NOMO-1 (cell line): ENCODE data around the gene B3GLCT.

Source experiments
- DNase-seq, 2 experiments: peaks; one replicate each; lab custom pipeline; 2025; ENCODE audit not compliant: unreplicated experiment in 2 of 2; lab: John Stamatoyannopoulos, UW

Gene B3GLCT

DNA sequence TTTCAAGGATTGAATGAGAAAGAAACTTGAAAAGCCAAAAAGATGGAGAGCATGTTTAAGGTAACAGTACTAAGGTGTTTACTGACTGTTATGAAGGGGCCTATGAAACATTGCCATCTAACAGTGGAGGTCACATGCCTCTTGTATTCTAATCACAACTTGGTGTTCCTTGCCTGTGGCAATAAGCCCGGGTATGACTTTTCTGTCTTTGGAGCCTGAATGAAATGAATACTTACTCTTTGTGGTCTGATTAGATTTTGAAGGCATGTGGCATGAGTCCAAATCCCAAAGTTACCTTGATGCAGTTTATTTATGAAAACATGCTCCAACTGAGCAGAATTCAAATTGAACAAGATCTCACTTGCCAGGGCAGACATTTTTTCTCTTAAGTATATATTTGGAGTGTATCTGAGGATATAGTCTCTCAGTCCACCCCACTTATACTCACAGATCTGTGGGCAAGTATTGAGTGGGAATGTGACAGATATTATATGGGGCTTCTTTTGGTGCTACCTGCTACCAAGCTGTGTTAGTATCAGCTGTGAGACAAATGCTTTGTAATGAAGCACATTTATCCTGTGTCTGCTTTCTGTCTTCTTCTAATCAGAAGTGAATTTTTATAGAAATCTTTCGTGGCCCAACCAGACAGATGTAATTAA, 67.5 kb downstream of the B3GLCT start:
- no peak for DNase-seq

DNA sequence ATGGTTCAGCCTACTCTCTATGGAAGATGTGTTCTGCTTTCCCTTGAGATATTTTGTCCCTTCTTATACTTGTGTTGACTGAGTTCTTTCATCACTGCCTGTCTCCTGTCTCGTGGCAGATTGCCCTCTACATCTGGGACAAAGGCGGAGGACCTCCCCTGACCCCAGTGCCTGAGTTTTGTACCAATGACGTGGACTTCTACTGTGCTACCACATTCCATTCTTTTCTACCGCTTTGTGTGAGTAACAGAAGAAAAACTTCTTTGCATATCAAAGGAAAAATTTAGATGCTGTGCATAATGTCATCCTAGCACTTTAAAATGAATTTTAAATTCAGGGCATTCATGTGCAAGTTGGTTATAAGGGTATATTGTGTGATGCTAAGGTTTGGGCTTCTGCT, 74.6 kb downstream of the B3GLCT start:
- DNase-seq = no peak

DNA sequence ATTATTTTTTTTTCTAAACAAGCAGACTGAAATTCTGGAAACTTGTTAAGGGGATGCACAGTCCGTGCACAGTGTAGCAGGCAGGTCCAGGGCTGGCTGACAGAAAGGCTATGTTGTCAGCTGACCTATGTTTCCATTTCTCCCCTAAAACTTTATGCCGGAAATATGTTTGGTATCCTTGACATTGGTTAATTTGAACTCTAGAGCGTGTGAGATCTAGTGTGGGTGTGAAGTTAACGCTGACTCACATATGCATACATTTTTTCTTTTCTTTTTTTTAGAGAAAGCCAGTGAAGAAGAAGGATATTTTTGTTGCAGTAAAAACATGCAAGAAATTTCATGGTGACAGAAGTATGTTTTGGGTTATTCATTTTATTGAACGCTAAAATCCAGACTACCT, 76.6 kb downstream of the B3GLCT start:
- DNase-seq = no peak

DNA sequence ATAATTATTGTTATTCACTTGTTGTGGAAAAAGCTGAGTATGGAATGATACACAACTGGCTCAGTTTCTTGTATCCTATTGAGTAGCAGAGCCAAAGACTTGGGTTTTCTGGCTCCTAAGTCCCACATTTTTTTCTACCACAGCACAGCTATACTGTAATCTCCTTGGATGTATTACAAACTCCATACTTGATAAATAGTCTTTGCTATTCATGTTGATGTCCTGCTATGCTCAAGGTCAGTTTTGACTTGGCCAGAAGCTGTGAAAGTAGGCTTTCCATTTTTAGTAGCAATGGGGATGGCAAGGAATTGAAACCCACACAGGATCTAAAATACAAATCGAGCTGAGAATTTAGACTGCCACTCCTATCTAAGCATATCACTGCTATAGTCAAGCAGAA, 79.1 kb downstream of the B3GLCT start:
- DNase-seq = no peak

DNA sequence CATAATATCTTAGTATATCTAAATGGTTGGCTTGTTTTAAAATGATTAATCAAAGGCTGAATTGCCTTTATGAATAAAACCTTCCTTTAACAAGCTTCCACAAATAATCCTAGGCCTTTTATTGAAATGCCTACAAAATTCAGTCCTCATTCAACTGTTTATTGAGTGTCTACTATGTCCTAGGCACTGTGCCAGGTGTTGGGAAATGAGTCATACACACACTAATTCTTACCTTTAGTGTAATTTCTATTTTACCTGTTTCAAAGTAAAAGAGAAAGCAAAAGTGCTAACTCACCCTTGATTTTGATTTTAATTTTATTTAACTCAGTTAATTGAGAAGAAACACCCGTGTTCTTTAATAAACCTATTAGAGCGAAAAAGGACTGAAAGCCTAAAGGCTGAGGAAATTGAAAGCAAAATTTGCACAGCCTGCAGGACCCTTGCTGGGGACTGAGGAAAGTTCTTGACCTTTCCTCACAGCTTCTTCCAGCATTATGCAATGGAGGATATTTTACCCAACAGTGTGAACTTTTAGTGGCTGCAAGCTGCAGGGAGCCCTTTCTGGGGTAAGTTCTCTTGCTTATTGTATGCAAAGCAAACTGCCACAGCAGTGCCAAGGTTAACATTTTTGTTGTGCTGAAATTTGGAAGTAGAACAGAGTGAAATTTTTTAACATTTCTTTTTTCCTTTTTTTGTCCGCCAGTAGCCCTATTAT, 83.1 kb downstream of the B3GLCT start:
- no peak for DNase-seq

DNA sequence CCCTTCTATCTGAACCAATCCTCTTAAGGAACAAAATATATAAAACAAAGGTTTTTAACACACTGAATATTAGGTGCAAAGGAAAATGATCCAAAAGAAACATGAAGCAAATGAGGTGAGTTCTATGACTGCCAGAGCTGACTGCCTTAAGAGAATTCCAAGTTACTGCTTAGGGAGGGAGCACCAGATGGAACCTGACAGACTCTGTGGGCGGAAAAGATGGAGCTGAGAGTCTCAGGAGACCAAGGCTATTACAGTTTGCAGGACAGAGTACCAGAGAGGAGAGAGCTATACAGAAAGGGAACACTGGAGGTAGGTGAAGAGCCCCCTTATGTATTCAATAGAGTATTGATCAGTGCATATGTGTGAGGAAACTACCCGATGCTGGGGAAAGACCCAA, 87.2 kb downstream of the B3GLCT start:
- no peak for DNase-seq

DNA sequence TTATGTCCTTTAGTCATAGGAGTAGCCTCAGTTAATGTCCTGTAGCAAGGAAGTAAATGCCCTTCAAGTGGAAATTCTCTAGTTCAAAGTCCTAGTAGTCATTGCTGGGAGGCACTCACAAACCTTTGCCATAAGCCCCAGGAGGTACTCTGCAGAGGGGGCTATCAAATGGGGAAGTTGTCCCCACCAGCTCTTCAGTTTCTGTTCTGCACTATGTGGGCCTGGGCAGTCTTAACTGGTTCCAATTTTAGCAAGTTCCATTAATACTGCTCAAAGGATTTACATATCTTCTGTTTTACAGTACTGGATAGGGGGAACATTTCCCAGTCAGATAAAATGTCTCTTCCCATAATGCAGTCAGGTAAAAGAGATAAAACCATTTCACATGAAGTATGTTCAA, 101.3 kb downstream of the B3GLCT start:
- peak; percentile 2 to 40 for DNase-seq

DNA sequence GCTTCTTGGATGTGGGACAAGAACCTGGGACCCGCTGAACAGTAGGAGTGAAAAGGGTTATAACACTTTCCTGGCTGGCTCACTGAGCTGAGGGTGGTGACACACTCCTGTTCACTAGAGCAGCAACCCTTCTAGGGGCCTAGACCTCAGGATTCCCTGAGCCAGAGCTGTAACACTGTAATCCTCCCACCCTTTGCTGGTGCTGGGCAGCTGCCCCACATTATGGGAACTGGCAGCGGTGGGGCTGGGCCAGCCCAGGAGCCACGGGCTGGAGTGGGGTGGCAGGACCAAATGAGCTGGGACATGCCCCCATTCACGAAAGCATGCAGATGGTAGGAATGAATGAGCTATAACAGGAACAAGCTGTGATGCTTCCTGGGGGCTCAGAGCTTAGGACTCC, 110.6 kb downstream of the B3GLCT start:
- no peak for DNase-seq

DNA sequence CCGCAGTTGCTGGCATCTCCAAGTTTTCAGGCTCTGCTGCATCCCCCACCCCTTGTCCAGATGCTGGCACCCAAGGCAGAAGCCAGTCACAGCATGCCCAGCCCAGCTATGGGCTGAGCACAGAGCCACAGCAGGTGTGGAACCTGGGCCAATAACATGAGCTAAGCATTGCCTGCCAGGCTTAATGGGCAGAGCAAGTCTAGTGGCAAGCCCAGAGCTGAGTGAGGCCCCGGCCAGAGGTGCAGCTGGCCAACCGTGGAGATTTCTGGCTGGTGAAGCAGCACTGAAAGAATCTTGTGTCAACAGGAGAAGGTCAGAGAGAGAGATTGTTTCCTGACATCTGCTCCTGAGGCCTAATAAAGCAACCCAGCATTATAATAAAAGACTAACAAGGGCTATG, 111.0 kb downstream of the B3GLCT start:
- DNase-seq = no peak

DNA sequence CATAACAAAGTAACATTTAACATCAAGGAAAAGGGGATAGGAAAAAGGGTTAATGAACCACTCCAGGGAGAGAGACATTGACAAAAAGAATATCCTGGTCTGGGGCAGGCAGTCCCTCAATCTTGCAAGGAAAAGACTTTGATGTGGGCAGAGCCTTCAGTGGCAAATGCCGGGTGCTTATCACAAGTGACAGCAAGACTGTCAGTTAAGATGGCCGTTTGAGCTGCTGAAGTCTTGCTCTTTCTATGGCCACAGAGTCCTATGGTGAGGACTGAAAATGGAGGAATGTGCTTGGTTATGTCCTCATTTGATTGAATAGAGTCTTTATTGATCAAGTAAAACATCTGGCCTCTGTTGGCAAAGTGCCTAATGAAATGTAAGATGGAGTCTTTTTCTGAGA, 112.1 kb downstream of the B3GLCT start:
- no peak for DNase-seq

DNA sequence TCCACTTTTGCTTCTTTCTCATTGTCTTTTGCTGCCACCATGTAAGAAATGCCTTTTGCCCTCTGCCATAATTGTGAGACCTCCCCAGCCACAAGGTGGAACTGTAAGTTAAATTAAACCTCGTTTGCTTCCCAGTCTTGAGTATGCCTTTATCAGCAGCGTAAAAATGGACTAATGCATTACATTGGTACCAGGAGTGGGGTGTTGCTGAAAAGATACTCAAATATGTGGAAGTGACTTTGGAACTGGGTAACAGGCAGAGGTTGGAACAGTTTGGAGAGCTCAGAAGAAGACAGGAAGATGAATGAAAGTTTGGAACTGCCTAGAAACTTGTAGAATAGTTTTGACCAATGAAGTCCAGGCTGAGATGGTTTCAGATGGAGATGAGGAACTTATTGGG, 115.2 kb downstream of the B3GLCT start:
- no peak for DNase-seq

DNA sequence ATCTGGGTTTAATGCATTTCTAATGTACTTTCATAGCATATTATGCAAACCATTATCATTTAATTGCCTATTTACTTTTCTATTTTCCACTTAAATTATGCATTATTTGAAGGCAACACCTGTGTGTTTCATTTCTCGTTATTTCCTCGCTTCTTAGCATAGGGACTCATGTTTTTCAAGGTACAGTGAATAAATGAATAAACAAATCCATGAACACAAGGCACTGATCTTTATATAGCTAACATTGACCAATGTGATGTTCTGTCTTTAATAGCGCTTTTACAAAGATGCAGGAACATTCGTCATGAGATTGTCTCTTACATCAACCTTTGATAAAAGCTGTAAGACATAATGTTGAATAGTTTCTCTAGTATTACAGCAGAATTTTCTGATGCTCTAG, 121.2 kb downstream of the B3GLCT start:
- DNase-seq = no peak

DNA sequence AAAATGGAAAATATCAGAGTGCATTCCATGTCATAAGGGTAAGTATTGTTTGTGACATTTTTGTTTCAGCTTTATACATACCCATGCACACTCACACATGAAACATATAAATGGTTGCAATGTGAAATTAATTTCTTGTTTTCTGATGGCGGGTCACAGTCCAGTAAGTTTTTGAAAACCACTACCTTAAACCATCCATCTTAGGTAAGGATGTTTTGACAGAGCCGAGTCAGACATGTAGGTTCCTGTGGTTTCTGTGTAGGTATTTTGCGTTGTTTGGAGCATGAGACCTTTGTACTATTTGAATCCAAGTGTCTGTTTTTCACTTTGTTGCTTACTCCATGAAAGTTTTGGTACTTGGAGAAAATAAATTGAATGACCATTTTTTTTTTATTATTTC, 121.7 kb downstream of the B3GLCT start:
- no peak for DNase-seq

DNA sequence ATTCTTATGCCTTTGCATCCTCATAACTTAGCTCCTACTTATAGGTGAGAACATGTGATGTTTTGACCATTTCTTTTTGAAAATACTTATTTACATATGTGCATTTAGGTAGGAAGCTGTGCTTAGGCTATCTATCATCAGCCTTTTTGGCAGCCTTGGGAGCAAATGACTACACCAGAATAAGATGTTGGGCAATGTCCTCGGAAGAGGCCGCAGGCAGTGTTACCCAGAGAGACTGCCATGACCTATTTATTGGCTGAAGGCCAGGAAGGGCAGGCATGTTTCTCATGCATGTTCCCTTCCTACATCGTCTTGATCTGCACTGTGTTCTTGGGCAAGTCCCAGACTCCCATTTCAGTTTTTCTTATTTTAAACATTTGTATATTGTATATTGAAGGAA, 122.3 kb downstream of the B3GLCT start:
- DNase-seq = peak in 1 of 2 experiments; percentile 3

DNA sequence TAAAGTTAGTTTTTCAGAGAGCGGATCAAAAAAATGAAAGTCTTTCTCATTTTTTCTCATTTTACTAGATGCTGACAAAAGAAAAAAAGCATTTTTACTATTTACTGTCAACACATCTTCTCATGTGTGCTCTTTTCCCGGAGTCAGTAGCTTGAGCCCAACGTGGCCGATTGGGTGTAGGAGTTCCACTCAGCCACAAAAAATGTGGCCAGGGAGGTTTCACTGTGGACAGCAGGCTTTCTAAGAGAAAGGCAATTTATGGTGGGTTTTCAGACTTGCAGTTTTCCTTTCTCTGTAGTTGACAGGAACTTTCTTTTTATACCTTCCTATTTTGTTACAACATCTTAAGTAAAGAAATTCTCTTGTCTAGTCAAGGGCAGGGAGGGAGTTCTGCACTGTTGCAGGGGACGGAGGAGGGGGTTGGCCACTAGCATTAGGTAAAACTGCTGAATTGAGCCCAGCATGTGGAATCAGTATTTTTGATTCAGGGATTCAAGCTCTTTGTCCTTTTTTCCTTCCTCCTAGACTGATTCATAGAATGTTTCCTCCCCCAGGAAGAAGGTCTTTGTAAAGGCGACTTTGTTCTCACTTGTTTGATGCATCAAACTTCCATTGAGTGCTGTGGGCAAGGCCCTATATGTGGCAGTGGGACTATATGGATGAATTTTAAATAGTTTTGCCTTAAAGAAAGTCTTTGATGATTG, 123.1 kb downstream of the B3GLCT start:
- no peak for DNase-seq

DNA sequence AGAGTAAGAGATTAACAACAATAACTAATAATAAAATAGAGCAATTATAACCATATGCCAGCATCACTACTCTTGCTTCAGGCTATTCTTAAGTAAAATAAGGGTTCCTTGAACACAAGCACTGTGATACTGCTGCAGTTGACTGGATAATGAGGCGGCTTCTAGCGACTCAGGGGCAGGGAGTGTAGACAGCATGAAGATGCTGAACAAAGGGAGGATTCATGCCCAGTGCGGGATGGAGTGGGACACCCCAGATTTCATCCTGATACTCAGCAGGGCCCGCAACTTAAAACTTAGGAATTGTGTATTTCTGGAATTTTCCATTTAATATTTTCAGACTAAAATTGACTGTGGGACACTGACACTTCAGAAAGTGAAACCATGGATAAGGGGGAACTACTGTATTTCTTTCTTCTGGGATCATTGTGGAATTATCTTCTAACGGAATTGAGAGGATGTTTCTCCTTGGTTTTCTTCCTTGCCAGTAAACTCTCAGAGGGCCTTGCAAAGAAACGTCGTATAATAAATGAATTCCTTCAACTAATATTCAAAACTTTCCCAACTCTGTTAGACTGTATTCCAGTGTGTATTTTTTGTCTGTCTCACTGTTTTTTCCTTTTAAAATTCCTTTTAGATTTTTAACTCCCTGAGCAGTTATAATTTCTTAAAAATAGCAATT, 127.5 kb downstream of the B3GLCT start:
- no peak for DNase-seq

DNA sequence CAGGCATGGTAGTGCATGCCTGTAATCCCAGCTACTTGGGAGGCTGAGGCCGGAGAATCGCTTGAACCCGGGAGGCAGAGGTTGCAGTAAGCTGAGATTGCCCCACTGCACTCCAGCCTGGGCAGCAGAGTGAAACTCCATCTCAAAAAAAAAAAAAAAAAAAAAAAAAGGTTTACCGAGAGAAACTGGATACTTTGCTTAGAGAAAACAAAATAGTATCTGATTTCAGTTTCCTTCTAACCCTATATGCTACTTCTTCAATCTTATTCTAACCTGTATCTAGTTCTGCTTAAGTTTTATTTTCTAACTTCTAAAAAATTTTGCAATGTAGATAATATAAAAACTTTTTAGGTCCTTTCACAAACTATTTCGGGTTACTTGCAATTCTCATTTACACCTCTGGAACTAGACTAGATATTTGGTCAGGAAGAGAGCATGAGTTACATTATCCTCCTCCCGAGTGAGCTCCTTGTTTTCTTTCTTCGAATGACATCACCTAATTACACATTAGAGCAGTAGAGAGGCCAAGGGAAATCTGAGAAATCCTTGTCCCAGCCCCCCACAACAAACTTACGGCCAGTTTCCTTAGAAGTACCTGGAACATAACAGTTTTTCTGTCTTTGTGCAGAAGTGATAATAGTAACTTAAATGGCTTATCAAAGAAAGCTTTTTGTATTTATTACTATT, 128.9 kb downstream of the B3GLCT start:
- no peak for DNase-seq

DNA sequence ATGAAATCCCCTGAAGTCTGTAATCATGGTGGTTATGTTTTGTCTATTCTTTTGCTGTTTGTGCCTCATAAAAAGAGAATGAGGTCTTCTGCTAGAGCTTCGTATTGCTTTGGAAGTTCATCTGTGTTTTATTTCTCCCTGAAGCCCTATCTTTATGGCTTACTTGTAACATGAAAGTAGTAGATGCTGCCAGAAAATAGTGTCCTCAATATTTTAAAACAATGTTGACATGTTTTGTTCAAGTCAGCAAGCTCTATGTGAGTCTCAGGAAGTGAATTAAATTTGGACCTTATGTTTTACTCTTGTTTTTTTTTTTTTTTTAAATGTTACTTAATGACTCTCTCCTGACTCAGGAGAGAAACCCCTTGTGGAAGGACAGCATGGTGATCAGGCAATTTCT, 130.5 kb downstream of the B3GLCT start:
- no peak for DNase-seq

DNA sequence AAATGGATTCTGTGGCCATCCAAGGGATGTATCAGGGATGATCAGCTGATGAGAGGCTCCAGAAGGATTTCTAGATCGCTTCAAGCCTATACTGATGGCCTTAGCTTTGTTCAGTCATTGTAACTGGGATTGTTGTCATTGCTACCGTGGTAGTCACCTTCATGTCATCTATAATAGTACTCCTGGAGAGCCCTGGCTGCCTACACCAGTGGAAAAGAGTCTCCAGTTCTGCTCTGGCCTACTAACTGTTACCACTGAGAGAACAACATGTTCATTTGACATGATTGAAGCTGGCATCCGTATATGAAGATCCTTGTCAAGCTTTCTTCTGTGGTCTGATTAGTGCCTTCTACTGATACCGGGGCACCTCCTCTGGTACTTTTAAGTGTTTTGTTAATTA, 131.3 kb downstream of the B3GLCT start:
- DNase-seq = no peak

DNA sequence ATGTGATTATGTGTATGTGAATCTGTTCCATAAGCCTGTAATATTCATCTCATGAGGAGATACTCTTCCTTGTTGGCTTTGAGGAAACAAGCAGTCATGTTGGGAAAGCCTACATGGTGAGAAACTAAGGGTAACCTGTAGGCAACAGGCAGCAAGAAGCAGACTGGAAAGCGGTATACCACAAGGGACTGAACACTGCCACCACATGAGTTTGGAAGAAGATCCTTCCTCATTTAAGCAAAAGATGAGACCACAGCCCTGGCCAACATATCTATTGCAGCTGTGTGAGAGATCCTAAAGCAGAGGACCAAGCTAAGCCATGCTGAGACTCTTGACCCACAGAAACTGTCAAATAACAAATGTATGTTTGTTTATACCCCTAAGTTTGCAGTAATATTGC, 134.8 kb downstream of the B3GLCT start:
- DNase-seq = no peak

DNA sequence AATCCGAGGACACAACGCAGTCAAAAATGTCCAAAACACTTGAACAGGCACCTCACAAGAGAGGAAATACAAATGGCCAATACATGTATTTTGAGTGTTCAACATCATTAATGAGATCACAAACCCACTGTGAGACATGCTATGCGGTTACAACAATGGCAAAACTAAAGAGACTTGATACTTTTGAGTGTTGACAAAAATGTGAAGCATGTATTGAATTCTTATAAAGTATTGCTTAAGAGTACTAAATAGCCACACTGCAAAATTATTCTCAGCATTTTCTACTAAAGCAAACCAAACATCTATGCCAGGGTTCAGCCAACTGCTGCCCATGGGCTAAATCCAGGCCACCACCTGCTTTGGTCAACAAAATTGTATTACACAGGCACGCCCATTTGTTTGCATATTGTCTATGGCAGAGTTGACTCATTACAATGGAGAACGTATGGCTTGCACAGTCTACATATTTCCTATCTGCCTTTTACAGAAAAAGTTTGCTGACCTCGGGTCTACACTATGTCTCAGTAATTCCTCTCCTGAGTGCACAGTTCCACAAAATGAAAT, 135.3 kb downstream of the B3GLCT start:
- no peak for DNase-seq
